ENCODE results near the gene DSCAM. TPM values are rescaled to one million over a fixed set of nuclear protein-coding genes. Genes with fewer than 3 reads are reported as not detected.
A peak's percentile ranks its signal among the peaks of the same experiment; 100 is the strongest.

The DSCAM gene
- total RNA-seq, 1 experiment from 2014 or later = 0.33 TPM

DNA sequence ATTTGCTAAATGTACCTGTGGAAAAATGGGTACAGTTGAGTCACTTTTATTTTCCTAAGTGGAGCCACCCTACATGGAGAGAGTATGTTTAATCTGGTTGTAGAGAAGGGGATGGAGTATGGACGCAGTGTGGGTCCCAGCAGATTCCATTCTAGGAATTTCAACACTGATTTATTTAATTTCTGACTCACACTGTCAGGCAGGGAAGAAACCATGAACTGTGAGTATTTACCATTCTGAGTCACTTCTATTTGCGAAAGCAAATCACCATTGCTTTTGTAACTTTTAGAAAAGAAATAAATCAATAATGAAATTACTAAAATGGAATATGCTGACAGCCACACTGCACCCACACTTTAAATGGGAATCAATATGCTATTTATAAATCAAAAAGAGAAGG, 339.0 kb downstream of the DSCAM start:
- TF ChIP-seq, protein P1, sequence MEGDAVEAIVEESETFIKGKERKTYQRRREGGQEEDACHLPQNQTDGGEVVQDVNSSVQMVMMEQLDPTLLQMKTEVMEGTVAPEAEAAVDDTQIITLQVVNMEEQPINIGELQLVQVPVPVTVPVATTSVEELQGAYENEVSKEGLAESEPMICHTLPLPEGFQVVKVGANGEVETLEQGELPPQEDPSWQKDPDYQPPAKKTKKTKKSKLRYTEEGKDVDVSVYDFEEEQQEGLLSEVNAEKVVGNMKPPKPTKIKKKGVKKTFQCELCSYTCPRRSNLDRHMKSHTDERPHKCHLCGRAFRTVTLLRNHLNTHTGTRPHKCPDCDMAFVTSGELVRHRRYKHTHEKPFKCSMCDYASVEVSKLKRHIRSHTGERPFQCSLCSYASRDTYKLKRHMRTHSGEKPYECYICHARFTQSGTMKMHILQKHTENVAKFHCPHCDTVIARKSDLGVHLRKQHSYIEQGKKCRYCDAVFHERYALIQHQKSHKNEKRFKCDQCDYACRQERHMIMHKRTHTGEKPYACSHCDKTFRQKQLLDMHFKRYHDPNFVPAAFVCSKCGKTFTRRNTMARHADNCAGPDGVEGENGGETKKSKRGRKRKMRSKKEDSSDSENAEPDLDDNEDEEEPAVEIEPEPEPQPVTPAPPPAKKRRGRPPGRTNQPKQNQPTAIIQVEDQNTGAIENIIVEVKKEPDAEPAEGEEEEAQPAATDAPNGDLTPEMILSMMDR (IDR thresholded peaks at IDR 0.05; ENCODE audit: unreplicated experiment) = no peak
- ChIA-PET POLR2A (interaction anchor here (1.3 kb wide), 1 partner anchor 10 kb away, joined by 3 read pairs; no protein-coding TSS in a partner anchor), CTCF (interaction anchor here (0.5 to 0.6 kb wide), 2 partner anchors 149 to 923 kb away, joined by 3 read pairs; no protein-coding TSS in a partner anchor)
- BruUV-seq (replicated peaks) = no TSS peak
- intact Hi-C loops (cut with micrococcal nuclease) = no loop called here
- Mint-ChIP-seq H3K36me3 (ENCODE audit: insufficient read depth, unreplicated experiment) (no peaks in the 10 kb centered on the region), H3K27ac (ENCODE audit: low read depth, unreplicated experiment) (peak overlapping the region; percentile 71), H3K4me3 (ENCODE audit: unreplicated experiment) (no peak overlapping the region), H3K27me3 (ENCODE audit: insufficient read depth, unreplicated experiment) (no peaks in the 10 kb centered on the region), H3K4me1 (ENCODE audit: insufficient read depth, unreplicated experiment) (peaks cover 7% of the 10 kb centered on the region), H3K9me3 (ENCODE audit: unreplicated experiment) (peaks cover 15% of the 10 kb centered on the region)
- DNase-seq (ENCODE audit: unreplicated experiment) = peak; percentile 63

DNA sequence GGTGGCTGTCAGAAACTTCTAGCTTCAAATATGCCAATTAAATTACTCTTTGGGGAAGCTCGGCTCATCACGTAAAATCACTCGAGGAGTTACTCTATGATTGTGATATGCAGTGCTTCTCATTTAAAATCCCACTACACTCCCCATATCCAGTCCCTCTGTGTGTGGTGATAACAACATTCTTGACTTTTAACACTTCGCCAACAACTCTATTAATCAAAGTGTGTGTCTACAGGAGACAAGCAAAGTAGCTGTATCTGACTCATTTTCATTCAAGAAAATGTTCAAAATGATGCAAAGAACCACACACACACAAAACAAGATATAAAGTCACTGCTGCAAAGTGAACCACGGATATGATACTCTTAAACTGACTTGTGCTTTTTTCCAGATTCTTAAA, 341.3 kb downstream of the DSCAM start:
- Mint-ChIP-seq H3K27me3 (ENCODE audit: insufficient read depth, unreplicated experiment) (no peaks in the 10 kb centered on the region), H3K4me3 (ENCODE audit: unreplicated experiment) (no peak overlapping the region), H3K9me3 (ENCODE audit: unreplicated experiment) (peaks cover 15% of the 10 kb centered on the region), H3K4me1 (ENCODE audit: insufficient read depth, unreplicated experiment) (no peaks in the 10 kb centered on the region), H3K27ac (ENCODE audit: low read depth, unreplicated experiment) (no peak overlapping the region), H3K36me3 (ENCODE audit: insufficient read depth, unreplicated experiment) (no peaks in the 10 kb centered on the region)
- intact Hi-C loops (cut with micrococcal nuclease) = no loop called here
- BruUV-seq (replicated peaks) = no TSS peak
- TF ChIP-seq, protein P1 (IDR thresholded peaks at IDR 0.05; ENCODE audit: unreplicated experiment) = no peak
- ChIA-PET POLR2A (no interaction called here), CTCF (interaction anchor here (0.6 to 1.0 kb wide), 2 partner anchors 665 to 719 kb away, joined by 3 to 4 read pairs; no protein-coding TSS in a partner anchor)
- DNase-seq (ENCODE audit: unreplicated experiment) = no peak

DNA sequence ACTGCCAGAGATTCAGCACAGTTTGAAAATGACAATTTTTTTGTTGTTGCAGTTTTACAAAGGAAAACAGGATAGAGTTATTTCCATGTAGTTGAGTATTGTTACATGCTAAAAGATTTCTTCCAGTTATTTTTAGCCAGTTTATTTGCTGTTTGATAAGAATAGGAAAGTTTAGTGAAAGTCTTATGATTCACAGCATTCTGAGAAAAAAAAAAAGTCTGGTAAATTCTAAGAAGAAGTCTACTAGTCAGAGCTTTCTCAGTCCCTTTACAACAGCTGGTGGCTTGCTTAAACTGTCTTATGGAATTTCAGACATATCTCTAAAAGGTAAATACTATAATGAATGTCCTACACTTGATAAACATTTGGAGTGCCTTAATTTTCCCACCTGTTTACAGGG, 341.7 kb downstream of the DSCAM start:
- no peak overlapping the region for H3K4me3 Mint-ChIP-seq (ENCODE audit: unreplicated experiment)

DNA sequence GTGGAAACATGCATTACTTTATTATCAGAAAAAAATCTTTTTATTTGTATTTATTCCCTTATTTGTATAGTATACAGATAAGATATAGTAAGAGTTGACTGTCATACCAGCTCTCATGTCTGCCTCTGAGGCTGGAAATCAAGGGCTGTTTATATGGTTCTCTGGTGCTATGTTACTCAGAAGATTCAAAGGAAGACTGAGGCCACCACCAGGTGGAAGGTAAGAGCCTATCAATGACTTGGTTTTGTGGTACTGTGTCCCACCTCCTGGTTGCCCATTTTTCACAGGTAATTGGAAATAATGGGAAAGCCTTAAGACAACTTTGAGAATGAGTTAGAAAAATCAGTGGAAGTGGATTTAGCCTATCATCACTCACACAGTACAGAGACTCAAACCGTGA, 342.1 kb downstream of the DSCAM start:
- H3K27ac Mint-ChIP-seq (ENCODE audit: low read depth, unreplicated experiment) = no peak overlapping the region
- CTCF ChIA-PET = interaction anchor here (0.6 to 0.7 kb wide), 3 partner anchors 37 to 1748 kb away, joined by 3 read pairs; no protein-coding TSS in a partner anchor
- peaks cover 15% of the 10 kb centered on the region for H3K9me3 Mint-ChIP-seq (ENCODE audit: unreplicated experiment)
- intact Hi-C loops (cut with micrococcal nuclease) = no loop called here
- POLR2A ChIA-PET = no interaction called here
- BruUV-seq (replicated peaks) = no TSS peak
- no peak overlapping the region for H3K4me3 Mint-ChIP-seq (ENCODE audit: unreplicated experiment)
- H3K27me3 Mint-ChIP-seq (ENCODE audit: insufficient read depth, unreplicated experiment) = no peaks in the 10 kb centered on the region
- no peaks in the 10 kb centered on the region for H3K4me1 Mint-ChIP-seq (ENCODE audit: insufficient read depth, unreplicated experiment)
- no peak for DNase-seq (ENCODE audit: unreplicated experiment)
- TF ChIP-seq, protein P1 (IDR thresholded peaks at IDR 0.05; ENCODE audit: unreplicated experiment) = no peak
- H3K36me3 Mint-ChIP-seq (ENCODE audit: insufficient read depth, unreplicated experiment) = no peaks in the 10 kb centered on the region

More for the DNA sequence above, 341.7 kb downstream of the DSCAM start:
- no peaks in the 10 kb centered on the region for H3K36me3 Mint-ChIP-seq (ENCODE audit: insufficient read depth, unreplicated experiment)
- POLR2A ChIA-PET = no interaction called here
- TF ChIP-seq, protein P1 (IDR thresholded peaks at IDR 0.05; ENCODE audit: unreplicated experiment) = no peak
- H3K4me1 Mint-ChIP-seq (ENCODE audit: insufficient read depth, unreplicated experiment) = no peaks in the 10 kb centered on the region
- H3K9me3 Mint-ChIP-seq (ENCODE audit: unreplicated experiment) = peaks cover 15% of the 10 kb centered on the region
- CTCF ChIA-PET = interaction anchor here (0.6 to 1.0 kb wide), 4 partner anchors 38 to 718 kb away, joined by 3 to 4 read pairs (median 3); no protein-coding TSS in a partner anchor
- no TSS peak for BruUV-seq (replicated peaks)
- intact Hi-C loops (cut with micrococcal nuclease) = no loop called here
- H3K27me3 Mint-ChIP-seq (ENCODE audit: insufficient read depth, unreplicated experiment) = no peaks in the 10 kb centered on the region
- H3K27ac Mint-ChIP-seq (ENCODE audit: low read depth, unreplicated experiment) = no peak overlapping the region
- no peak for DNase-seq (ENCODE audit: unreplicated experiment)

Measured in MCF 10A (cell line).